ENCODE measurements around the gene NOP53.
"Not testable (repeated sequence)": the region's sequence is repeated elsewhere in the genome, so short reads cannot be mapped to it uniquely, and the experiment has no call there.

Gene NOP53

DNA sequence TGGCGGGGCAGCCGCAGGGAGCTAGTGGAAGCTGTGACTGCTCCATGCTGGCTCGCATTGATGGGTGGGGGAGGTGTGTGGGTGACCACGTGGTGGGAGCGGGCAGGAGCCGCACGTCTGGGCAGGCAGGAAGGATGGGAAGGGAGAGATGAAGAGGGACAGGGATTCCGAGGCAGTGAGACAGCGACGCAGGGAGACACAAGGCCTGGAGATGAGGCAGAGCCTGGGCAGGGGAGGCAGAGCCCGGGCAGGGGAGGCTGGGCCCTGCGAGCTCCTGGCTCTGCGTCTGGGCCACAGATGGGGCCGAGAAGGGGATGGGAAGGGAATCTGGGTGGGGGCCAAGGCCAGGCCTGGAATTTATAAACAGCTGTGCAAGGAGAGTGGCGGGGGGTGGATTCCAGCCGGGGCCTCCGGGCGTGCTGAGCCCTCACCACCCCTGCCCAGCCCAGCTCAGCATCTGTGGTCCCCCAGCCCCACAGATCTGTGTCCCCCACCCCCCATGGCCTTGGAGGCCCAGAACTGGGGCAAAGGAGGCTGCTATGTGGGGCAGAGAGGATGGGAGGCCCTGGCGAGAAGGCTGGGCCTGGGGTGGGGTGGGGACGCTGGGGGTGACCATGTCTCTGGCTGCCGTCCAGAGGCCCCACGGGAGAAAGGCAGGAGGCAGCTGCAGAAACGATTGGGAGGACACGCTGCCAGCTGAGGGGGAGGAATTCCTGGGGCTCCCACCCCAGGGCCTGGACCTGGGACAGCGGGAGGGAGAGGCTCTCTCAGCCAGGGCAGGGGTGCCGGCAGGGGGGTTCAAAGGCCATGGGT lies 26.1 kb upstream of the NOP53 start:
- no peak for DNase-seq

DNA sequence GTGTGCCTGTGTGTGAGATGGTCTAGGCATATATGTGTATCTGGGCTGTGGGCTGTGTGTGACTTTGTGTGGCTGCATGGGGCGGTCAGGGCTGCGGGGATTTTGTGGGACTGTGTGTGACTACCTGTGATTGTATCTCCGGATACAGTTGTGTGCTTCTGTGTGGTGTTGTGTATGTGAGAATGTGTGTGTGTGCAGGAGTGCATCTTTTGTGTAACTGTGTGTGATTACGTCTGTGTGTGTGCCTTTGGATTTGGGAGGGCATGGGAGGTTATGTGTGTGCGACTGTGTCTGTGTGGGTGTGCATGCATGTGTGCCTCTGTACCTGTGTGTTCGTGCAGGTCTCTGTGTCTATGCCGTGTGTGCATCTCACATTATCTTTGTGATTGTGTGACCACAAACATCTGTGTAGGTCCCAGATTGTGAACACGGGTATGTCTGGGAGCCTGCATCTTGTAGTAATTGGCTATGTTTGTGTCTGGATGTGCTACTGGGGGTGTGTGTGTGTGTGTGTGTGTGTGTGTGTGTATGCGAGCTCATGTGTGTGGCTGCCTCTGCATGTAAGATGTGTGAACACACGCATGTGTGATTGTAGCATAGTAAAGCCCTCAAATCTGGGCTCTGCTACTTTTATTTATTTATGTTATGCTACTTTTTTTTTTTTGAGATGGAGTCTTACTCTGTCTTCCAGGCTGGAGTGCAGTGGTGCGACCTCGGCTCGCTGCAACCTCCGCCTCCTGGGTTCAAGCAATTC lies 24.5 kb upstream of the NOP53 start:
- DNase-seq = no peak

DNA sequence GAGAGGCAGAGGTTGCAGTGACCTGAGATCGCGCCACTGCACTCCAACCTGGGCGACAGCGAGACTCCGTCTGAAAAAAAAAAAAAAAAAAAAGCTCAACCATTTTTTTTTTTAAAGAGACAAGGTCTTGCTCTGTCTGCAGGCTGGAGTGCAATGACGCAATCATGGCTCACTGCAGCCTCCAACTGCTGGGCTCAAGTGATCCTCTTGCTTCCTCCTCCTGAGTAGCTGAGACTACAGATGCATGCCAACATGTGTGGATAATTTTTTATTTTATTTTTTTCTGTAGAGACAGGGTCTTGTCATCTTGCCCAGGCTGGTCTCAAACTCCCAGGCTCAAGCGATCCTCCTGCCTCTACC lies 21.8 kb upstream of the NOP53 start:
- DNase-seq = no peak

DNA sequence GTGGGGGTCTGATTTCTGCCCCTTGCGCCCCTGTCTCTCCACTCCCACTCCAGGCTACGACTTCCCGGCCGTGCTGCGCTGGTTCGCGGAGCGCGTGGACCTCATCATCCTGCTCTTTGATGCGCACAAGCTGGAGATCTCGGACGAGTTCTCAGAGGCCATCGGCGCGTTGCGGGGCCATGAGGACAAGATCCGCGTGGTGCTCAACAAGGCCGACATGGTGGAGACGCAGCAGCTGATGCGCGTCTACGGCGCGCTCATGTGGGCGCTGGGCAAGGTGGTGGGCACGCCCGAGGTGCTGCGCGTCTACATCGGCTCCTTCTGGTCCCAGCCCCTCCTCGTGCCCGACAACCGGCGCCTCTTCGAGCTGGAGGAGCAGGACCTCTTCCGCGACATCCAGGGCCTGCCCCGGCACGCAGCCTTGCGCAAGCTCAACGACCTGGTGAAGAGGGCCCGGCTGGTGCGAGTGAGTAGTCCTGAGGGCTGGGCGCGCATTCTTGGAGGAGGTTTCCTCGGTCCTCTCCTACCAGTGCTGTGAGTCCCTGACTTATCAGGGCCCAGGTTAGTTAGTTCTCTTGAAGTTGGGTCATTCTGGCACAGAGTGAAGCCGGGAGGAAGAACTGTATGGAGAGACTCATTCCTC lies 19.5 kb upstream of the NOP53 start:
- no peak for DNase-seq

DNA sequence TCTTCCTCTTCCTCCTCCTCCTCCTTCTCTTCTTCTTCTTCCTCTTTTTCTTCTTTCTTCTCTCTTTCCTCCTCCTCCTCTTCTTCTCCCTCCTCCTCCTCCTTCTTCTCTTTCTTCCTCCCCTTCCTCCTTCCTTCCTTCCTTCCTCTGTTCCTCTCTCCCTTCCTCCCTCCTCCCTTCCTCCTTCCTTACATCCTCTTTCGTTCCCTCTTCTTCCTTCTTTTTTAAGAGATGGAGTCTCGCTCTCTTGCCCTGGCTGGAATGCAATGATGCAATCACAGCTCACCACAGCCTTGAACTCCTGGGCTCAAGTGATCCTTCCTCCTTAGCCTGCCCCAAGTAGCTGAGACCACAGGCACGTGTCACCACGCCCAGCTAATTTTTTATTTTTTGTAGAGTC lies 18.9 kb upstream of the NOP53 start:
- no peak for DNase-seq

DNA sequence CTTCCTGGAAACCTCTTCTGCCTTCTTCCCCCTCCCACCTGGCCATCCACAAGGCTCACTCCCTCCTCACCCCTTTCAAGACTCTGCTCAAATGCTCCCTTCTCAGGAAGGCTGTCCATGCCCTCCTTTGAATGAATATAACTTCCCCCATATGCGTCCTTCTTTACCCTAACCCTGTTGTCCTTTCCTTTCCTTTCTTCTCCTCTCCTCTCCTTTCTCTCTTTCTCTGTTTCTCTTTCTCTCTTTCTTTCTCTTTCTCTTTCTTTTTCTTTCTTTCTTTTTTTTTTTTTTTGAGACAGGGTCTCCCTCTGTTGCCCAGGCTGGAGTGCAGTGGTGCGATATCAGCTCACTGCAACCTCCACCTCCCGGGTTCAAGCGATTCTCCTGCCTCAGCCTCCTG lies 17.1 kb upstream of the NOP53 start:
- DNase-seq = not testable (repeated sequence)

DNA sequence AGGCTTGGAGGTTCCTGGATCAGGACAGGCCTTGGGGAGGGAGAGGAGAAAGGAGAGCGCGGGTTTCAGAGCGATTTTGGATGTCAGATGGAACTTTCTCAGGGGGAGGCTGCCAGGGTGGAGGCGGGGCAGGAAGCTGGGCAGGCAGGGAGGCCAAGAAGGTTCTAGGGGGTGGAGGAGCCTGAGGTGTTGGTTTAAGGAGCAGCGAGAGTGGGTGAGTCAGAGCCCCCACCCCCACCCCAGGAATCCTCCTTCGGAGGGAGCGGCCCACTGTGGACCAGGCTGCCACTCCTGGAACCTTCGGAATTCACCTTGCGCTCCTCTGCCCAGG lies 15.9 kb upstream of the NOP53 start:
- DNase-seq = no peak

DNA sequence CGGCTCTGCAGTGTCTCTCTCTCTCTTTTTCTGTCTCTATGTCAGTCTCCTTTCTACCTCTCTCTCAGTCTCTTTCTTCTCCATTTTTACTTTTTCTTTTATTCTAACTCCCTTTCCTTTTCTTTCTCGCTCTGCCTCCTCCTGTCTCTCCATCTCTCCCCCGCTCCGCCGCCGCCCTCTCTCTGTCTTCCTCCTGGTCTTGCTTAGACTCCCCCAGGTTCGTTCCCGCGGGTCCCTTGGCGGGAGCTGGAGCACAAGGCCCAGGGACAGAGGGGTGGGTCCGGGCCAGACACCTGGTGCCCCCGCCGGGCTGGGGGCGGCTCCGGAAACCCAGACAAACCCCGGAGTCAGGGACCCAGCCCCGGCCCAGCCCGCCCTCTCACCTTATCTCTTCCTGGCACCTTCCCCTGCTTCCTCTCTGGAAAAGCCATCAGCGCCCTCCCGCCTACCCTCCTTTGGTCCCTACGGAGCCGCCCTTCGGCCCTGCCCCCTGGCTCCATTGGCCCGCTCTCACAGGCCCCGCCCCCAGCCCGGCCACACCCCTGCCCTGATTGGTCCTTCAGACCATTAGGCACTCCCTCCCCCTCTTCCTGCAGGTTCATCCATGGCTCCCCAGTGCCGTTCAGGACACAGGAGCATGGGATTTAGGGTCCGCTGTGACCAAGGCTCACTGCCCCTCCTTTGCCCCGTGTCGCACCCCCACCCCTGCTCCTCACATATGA lies 15.4 kb upstream of the NOP53 start:
- no peak for DNase-seq

DNA sequence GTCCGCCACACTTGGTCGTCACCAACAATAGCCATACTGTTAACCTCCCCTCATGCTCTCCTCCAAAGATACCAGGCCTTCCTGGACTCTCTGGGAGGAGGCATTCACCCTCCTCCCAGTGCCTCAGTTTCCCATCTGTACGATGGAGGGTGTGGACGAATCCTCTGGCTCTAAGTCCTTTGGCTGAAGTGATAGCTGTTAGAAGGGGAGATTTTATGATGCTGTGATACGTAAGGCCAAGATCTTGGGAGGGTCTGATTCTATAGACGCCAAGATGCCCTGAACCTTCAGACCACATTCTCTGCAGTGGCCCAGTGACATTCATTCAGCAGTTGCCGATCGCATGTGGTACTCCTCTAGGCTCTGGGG lies 14.8 kb upstream of the NOP53 start:
- no peak for DNase-seq

DNA sequence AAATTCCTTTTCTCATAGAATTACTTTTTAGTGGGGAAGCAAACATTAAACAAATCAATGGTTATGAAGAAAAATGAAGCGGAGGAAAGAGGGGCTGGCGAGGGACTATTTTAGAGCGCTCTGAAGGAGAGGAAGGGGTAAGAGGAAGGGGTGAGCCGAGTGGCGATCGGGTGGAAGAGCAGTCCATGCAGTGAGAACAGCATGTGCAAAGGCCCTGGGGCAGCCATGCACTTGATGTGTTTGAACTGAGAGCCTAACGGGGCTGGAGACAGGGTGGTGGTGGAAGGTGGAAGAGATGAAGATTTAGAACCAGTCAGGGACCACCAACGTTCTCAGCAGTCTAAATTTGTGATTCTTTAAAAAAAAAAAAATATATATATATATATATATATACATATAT lies 14.4 kb upstream of the NOP53 start:
- no peak for DNase-seq

GRCh38 chr19:47735131-47735530 lies 10.2 kb upstream of the NOP53 start:
- no peak for DNase-seq

DNA sequence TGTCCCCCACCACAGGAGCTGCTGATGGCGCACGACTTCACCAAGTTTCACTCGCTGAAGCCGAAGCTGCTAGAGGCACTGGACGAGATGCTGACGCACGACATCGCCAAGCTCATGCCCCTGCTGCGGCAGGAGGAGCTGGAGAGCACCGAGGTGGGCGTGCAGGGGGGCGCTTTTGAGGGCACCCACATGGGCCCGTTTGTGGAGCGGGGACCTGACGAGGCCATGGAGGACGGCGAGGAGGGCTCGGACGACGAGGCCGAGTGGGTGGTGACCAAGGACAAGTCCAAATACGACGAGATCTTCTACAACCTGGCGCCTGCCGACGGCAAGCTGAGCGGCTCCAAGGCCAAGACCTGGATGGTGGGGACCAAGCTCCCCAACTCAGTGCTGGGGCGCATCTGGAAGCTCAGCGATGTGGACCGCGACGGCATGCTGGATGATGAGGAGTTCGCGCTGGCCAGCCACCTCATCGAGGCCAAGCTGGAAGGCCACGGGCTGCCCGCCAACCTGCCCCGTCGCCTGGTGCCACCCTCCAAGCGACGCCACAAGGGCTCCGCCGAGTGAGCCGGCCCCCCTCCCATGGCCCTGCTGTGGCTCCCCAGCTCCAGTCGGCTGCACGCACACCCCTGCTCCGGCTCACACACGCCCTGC lies 4.4 kb upstream of the NOP53 start:
- no peak for DNase-seq

DNA sequence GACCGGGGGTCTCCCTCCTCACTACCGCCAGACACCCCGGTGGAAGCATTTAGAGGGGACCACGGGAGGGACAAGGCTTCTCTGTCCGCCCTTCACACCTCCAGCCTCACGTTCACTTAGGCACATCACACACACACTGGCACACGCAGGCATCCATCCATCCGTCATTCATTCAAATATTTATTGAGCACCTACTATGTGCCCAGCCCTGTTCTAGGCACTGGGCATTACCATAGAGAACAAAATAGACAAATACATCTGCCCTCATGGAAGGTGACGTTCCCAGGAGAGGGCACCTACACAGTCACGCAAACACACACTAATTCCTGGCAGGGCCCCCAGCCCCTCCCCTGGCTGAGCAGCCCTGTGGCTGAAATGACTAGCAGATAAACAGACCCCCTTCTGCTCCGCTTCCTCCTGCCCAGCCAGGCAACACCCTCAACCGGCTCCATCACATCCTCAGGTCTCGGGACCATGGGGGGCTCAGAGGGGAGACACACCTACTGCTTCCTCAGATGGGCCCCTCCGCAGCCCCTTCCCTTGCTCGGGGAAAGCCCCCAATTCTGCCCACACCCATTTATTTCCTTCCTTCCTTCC lies 3.7 kb upstream of the NOP53 start:
- DNase-seq = no peak

DNA sequence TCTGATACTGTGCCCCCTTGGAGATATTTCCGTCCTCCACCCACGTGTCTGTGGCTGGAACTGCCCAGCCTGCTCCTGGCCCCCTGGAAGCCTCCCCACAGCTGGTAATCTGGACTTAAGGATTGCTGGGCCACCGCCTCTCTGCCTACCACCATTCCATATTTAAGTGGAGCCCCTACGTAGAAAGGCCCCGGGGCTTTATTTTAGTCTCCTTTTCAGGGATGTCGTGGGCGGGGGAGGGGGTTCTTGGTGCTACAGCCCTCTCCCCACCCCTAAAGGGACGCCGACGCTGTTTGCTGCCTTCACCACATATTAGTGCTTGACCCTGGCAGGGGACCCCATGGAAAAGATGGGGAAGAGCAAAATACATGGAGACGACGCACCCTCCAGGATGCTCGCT lies 2.7 kb upstream of the NOP53 start:
- no peak for DNase-seq

- not testable (repeated sequence) for DNase-seq
Observed at GRCh38 chr19:47746129-47746528, 783 bp downstream of the NOP53 start.

- no peak for DNase-seq
Observed at GRCh38 chr19:47749326-47749725, 4.0 kb downstream of the NOP53 start.

GRCh38 chr19:47750752-47751151 lies 5.4 kb downstream of the NOP53 start:
- DNase-seq = no peak

DNA sequence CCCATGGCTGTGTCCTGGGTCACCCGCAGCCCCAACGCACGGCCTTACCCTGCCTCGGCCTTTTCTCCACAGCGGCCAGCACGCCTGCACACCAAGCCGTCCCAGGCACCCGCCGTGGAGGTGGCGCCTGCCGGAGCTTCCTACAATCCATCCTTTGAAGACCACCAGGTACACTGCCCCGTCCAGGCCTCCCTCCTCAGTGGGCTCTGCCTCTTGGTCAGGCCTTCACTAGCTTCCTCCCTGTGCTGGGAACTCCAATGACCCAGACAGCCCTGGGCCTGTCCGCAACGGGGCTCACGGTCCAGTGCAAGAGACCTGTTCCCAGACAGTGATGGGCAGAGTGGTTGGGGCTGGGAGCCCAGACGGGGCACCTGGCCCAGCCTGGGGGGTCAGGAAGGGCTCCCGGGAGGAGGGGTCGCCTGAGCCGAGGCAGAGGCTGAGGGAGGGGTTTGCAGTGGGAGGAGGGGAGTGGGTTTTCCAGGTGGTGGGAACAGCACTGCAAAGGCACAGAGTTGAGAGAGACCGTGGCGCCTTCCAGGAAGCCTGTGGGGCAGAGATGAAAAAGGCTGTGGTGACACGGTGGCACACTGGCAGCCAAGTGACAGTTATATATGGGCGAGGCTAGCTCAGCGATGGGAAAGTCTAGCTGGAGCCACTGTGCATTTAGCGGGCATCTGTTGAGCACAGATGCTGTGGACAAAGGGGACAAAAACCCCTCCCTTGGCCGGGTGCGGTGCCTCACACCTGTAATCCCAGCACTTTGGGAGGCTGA lies 7.3 kb downstream of the NOP53 start:
- no peak for DNase-seq

DNA sequence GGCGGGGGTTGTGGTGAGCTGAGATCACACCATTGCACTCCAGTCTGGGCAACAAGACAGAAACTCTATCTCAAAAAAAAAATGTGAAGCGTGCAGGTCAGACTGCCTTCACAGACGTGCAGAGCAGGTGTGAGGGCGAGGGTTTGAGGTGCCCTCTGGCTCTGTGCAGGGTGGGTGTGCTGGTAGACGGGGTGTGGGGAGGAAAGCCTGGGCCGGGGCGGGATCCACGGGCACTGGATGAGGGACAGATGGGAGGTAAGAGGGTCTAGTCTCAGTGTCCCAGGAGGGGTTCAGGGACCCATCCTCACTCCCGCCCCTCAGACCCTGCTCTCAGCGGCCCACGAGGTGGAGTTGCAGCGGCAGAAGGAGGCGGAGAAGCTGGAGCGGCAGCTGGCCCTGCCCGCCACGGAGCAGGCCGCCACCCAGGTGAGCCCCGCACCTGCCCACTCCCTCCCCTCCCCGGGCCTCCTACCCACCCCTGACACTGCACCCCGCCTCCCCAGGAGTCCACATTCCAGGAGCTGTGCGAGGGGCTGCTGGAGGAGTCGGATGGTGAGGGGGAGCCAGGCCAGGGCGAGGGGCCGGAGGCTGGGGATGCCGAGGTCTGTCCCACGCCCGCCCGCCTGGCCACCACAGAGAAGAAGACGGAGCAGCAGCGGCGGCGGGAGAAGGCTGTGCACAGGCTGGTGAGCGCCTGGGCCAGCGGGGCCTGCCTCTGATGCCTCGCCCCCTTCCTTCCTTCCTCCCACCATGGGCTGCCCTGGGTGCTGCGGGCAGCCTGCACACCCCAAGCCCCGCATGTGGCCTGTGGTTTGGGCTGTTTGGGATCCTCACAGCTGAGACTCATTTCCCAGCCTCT lies 9.1 kb downstream of the NOP53 start:
- no peak for DNase-seq

DNA sequence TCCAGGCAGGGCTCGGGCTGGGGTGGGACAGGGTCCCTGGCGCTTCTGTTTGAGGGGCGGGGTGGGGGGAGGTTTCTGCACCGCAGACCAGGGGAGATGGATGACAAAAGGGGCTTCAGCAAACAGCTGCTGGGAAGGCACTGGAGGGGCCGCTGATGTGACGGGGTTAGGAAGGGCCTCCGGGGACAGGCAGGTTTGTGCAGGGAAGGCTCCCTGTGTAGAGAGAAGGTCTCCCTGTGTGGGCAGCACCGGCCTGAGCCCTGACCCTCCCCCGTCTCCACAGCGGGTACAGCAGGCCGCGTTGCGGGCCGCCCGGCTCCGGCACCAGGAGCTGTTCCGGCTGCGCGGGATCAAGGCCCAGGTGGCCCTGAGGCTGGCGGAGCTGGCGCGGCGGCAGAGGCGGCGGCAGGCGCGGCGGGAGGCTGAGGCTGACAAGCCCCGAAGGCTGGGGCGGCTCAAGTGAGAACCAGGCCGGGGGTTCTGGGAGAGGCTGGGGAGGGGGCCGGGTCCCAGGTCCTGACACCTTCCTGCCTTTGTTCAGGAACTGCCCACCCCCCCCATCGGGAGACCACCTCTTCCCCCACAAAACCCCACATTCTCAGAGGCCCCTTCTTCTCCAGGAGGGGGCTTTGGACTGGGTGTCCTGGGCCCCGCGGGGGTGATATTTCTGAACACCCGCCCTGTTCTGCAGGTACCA lies 9.9 kb downstream of the NOP53 start:
- no peak for DNase-seq
